Measurements from ENCODE around the gene SLCO3A1.
A peak's percentile ranks its signal among the peaks of the same experiment; 100 is the strongest.

SLCO3A1 gene

GRCh38 chr15:92014281-92015030 is 160.9 kb downstream of the SLCO3A1 start:
- H3K9me3 ChIP-seq (ENCODE audit: control insufficient read depth, insufficient read depth, low read depth, low read length) = no peaks in the 10 kb centered on the region
- H3K4me1 ChIP-seq (ENCODE audit: control insufficient read depth, insufficient read depth, low read length) = no peaks in the 10 kb centered on the region
- no peaks in the 10 kb centered on the region for H3K36me3 ChIP-seq (ENCODE audit: control insufficient read depth in 2 of 2, insufficient read depth in 1 of 2, low read length in 2 of 2)
- no peak overlapping the region for H3K27ac ChIP-seq (ENCODE audit: extremely low read depth, low read depth, low read length)
- no peak for TF ChIP-seq ZNF626 (tag by site-specific recombination; IDR thresholded peaks at IDR 0.05)
- TF ChIP-seq EGR2 (tag by site-specific recombination; IDR thresholded peaks at IDR 0.05; ENCODE audit: low read depth) = 0 out of 2 replicates have a peak, but pooled peaks have one; percentile 33
- H3K4me3 ChIP-seq (ENCODE audit: low read depth, low read length) = no peak overlapping the region
- CTCF ChIA-PET = no interaction called here
- POLR2A ChIA-PET = no interaction called here

- H3K9me3 ChIP-seq (ENCODE audit: control insufficient read depth, insufficient read depth, low read depth, low read length) = no peaks in the 10 kb centered on the region
- H3K27ac ChIP-seq (ENCODE audit: extremely low read depth, low read depth, low read length) = no peak overlapping the region
- CTCF ChIA-PET = no interaction called here
- no peak for TF ChIP-seq ZNF416 (tag by site-specific recombination; IDR thresholded peaks at IDR 0.05)
- TF ChIP-seq ZNF112 (tag by site-specific recombination; IDR thresholded peaks at IDR 0.05) = no peak
- TF ChIP-seq MYNN (tag by site-specific recombination; IDR thresholded peaks at IDR 0.05; ENCODE audit: borderline replicate concordance) = no peak
- no peak for TF ChIP-seq ZNF580 (tag by site-specific recombination; IDR thresholded peaks at IDR 0.05)
- no peak for TF ChIP-seq REPIN1 (tag by site-specific recombination; IDR thresholded peaks at IDR 0.05; ENCODE audit: low read depth)
- TF ChIP-seq ZNF501 (tag by site-specific recombination; IDR thresholded peaks at IDR 0.05) = no peak
- TF ChIP-seq ZBTB11 (tag by site-specific recombination; conservative IDR thresholded peaks at IDR 0.05; ENCODE audit: low read depth) = no peak
- no peak for TF ChIP-seq ZNF24 (tag by site-specific recombination; IDR thresholded peaks at IDR 0.05)
- TF ChIP-seq ZNF155 (tag by site-specific recombination; IDR thresholded peaks at IDR 0.05) = no peak
- TF ChIP-seq ZNF488 (tag by site-specific recombination; IDR thresholded peaks at IDR 0.05) = no peak
- TF ChIP-seq ZNF785 (tag by site-specific recombination; IDR thresholded peaks at IDR 0.05) = no peak
- TF ChIP-seq ZFP69B (tag by site-specific recombination; IDR thresholded peaks at IDR 0.05) = no peak
- no peak for TF ChIP-seq ZNF843 (tag by site-specific recombination; IDR thresholded peaks at IDR 0.05)
- no peak for TF ChIP-seq ZSCAN4 (tag by site-specific recombination; IDR thresholded peaks at IDR 0.05)
- H3K4me1 ChIP-seq (ENCODE audit: control insufficient read depth, insufficient read depth, low read length) = no peaks in the 10 kb centered on the region
- H3K4me3 ChIP-seq (ENCODE audit: low read depth, low read length) = no peak overlapping the region
- POLR2A ChIA-PET = no interaction called here
- no peaks in the 10 kb centered on the region for H3K36me3 ChIP-seq (ENCODE audit: control insufficient read depth in 2 of 2, insufficient read depth in 1 of 2, low read length in 2 of 2)
Observed at GRCh38 chr15:92017882-92018534, 164.5 kb downstream of the SLCO3A1 start.
